Large intestine (tissue), 3 donors: Measurements from ENCODE around the gene XXYLT1. TPM values are rescaled to one million over a fixed set of nuclear protein-coding genes. Genes with fewer than 3 reads are reported as not detected.
A peak's percentile ranks its signal among the peaks of the same experiment; 100 is the strongest.
"Not testable (repeated sequence)": the region's sequence is repeated elsewhere in the genome, so short reads cannot be mapped to it uniquely, and the experiment has no call there.

Experiments used
- DNase-seq, 2 donors: peaks; one replicate each; pipeline versions ENCODE4 v3.0.0 to v3.0.0-alpha.2; 2013
- H3K27ac ChIP-seq: one replicate; pipeline ENCODE4 v1.5.1; 2013; ENCODE audit warnings: low read length
- H3K27me3 ChIP-seq: 2 replicates; pipeline ENCODE4 v1.6.1; 2013; ENCODE audit warnings: low read length; ENCODE audit not compliant: control insufficient read depth, insufficient read depth
- H3K36me3 ChIP-seq: 2 replicates; pipeline ENCODE4 v1.6.1; 2013; ENCODE audit warnings: low read length; ENCODE audit not compliant: control insufficient read depth, insufficient read depth
- H3K4me1 ChIP-seq: one replicate; pipeline ENCODE4 v1.6.1; 2013; ENCODE audit warnings: low read length; ENCODE audit not compliant: control insufficient read depth, insufficient read depth
- H3K4me3 ChIP-seq: one replicate; pipeline ENCODE4 v1.5.1; 2013; ENCODE audit warnings: low read length
- H3K9me3 ChIP-seq: one replicate; pipeline ENCODE4 v1.6.1; 2013; ENCODE audit warnings: mild to moderate bottlenecking, low read depth, low read length, moderate library complexity; ENCODE audit not compliant: control insufficient read depth
- WGBS: methylation state at CpG from one replicate; pipeline ENCODE4 v1.1.5; 2013; ENCODE audit warnings: low lambda C conversion rate; ENCODE audit not compliant: insufficient coverage; 5-methylcytosine and 5-hydroxymethylcytosine counted together
- polyA plus RNA-seq: library from polyadenylated mRNA; unstranded; fragments of 120-200 nt; gene quantifications from one replicate; pipeline ENCODE4 v1.2.1, GENCODE V29; 2013

XXYLT1 gene
- polyA plus RNA-seq, 1 donor: 14.0 TPM

GRCh38 chr3:195240939-195241338, 30.0 kb downstream of the XXYLT1 start:
- no peak overlapping the region for H3K4me3 ChIP-seq
- no peak overlapping the region for H3K27ac ChIP-seq
- no peaks in the 10 kb centered on the region for H3K36me3 ChIP-seq
- DNase-seq: no peak
- no peaks in the 10 kb centered on the region for H3K4me1 ChIP-seq
- WGBS: no CpG with 5 or more reads among the region's 6 CpGs
- H3K9me3 ChIP-seq: peaks cover 6% of the 10 kb centered on the region
- H3K27me3 ChIP-seq: no peaks in the 10 kb centered on the region

GRCh38 chr3:195240171-195240701, 30.7 kb downstream of the XXYLT1 start:
- no peak for DNase-seq
- H3K27ac ChIP-seq: no peak overlapping the region

GRCh38 chr3:195239121-195239520, 31.8 kb downstream of the XXYLT1 start:
- H3K4me1 ChIP-seq: no peaks in the 10 kb centered on the region
- H3K9me3 ChIP-seq: peaks cover 10% of the 10 kb centered on the region
- no peaks in the 10 kb centered on the region for H3K36me3 ChIP-seq
- no CpG with 5 or more reads among the region's 3 CpGs for WGBS
- no peaks in the 10 kb centered on the region for H3K27me3 ChIP-seq
- H3K27ac ChIP-seq: peak overlapping the region; percentile 14
- DNase-seq: no peak
- no peak overlapping the region for H3K4me3 ChIP-seq

More at GRCh38 chr3:195240171-195240701, 30.7 kb downstream of the XXYLT1 start:
- 100% methylated on average over 1 of the region's 15 CpGs for WGBS
- peaks cover 6% of the 10 kb centered on the region for H3K9me3 ChIP-seq
- H3K36me3 ChIP-seq: no peaks in the 10 kb centered on the region
- H3K4me3 ChIP-seq: no peak overlapping the region
- no peaks in the 10 kb centered on the region for H3K27me3 ChIP-seq
- no peaks in the 10 kb centered on the region for H3K4me1 ChIP-seq

- H3K27me3 ChIP-seq: no peaks in the 10 kb centered on the region
- H3K27ac ChIP-seq: peak overlapping the region; percentile 14
- peaks cover 10% of the 10 kb centered on the region for H3K9me3 ChIP-seq
- no peaks in the 10 kb centered on the region for H3K36me3 ChIP-seq
- no peak overlapping the region for H3K4me3 ChIP-seq
- 88% methylated on average over 3 of the region's 10 CpGs for WGBS
- peak in 1 of 2 donors; percentile 31 for DNase-seq
- no peaks in the 10 kb centered on the region for H3K4me1 ChIP-seq
Measured at GRCh38 chr3:195238586-195239118, 32.3 kb downstream of the XXYLT1 start.

- Histone ChIP-seq H3K36me3 (no peaks in the 10 kb centered on the region), H3K4me3 (no peak overlapping the region), H3K27ac (peak overlapping the region; percentile 14), H3K27me3 (no peaks in the 10 kb centered on the region), H3K9me3 (peaks cover 10% of the 10 kb centered on the region), H3K4me1 (no peaks in the 10 kb centered on the region)
- no peak for DNase-seq
- 100% methylated on average over 2 of the region's 12 CpGs for WGBS
Measured at GRCh38 chr3:195238081-195238571, 32.8 kb downstream of the XXYLT1 start.

GRCh38 chr3:195236801-195237570, 34.0 kb downstream of the XXYLT1 start:
- Histone ChIP-seq H3K4me1 (no peaks in the 10 kb centered on the region), H3K36me3 (no peaks in the 10 kb centered on the region), H3K27me3 (no peaks in the 10 kb centered on the region), H3K27ac (no peak overlapping the region), H3K9me3 (peaks cover 10% of the 10 kb centered on the region), H3K4me3 (no peak overlapping the region)
- DNase-seq: no peak
- 100% methylated on average over 1 of the region's 10 CpGs for WGBS

GRCh38 chr3:195236076-195236798, 34.7 kb downstream of the XXYLT1 start:
- Histone ChIP-seq H3K4me3 (no peak overlapping the region), H3K27me3 (no peaks in the 10 kb centered on the region), H3K4me1 (no peaks in the 10 kb centered on the region), H3K27ac (no peak overlapping the region), H3K36me3 (no peaks in the 10 kb centered on the region), H3K9me3 (peaks cover 10% of the 10 kb centered on the region)
- no peak for DNase-seq
- no CpG with 5 or more reads among the region's 5 CpGs for WGBS

- WGBS: 83% methylated on average over 1 of the region's 1 CpG
- no peak for DNase-seq
- Histone ChIP-seq H3K9me3 (peaks cover 4% of the 10 kb centered on the region), H3K27me3 (no peaks in the 10 kb centered on the region), H3K4me1 (no peaks in the 10 kb centered on the region), H3K4me3 (no peak overlapping the region), H3K27ac (no peak overlapping the region), H3K36me3 (peaks cover 5% of the 10 kb centered on the region)
Measured at GRCh38 chr3:195230244-195230643, 40.7 kb downstream of the XXYLT1 start.

GRCh38 chr3:195228886-195229285, 42.1 kb downstream of the XXYLT1 start:
- DNase-seq: not testable (repeated sequence)
- 100% methylated on average over 3 of the region's 5 CpGs for WGBS

GRCh38 chr3:195227871-195228270, 43.1 kb downstream of the XXYLT1 start:
- H3K36me3 ChIP-seq: peaks cover 5% of the 10 kb centered on the region
- DNase-seq: no peak
- H3K4me3 ChIP-seq: no peak overlapping the region
- H3K9me3 ChIP-seq: no peaks in the 10 kb centered on the region
- no peaks in the 10 kb centered on the region for H3K4me1 ChIP-seq
- WGBS: no CpG with 5 or more reads among the region's 6 CpGs
- H3K27ac ChIP-seq: no peak overlapping the region
- H3K27me3 ChIP-seq: no peaks in the 10 kb centered on the region

More at GRCh38 chr3:195228886-195229285, 42.1 kb downstream of the XXYLT1 start:
- H3K9me3 ChIP-seq, H3K27me3 ChIP-seq, H3K4me1 ChIP-seq, H3K36me3 ChIP-seq, H3K4me3 ChIP-seq, H3K27ac ChIP-seq: not testable (repeated sequence)
